ENCODE measurements around the gene ZFAND2B. TPM values are rescaled to one million over a fixed set of nuclear protein-coding genes. Genes with fewer than 3 reads are reported as not detected.

ZFAND2B gene
- total and polyA plus RNA-seq, 2 experiments from 2014 or later, result 16.3 to 30.0 TPM

- Histone ChIP-seq H3K27me3 (ENCODE audit: insufficient read depth) (no peaks in the 10 kb centered on the region), H4K20me1 (replicated peaks; ENCODE audit: insufficient read depth) (no peaks in the 10 kb centered on the region), H3K4me1 (ENCODE audit: insufficient read depth) (peaks cover 6% of the 10 kb centered on the region), H3K79me2 (replicated peaks; ENCODE audit: insufficient read depth) (no peaks in the 10 kb centered on the region), H3K36me3 (ENCODE audit: insufficient read depth) (no peaks in the 10 kb centered on the region), H3K4me3 (no peak overlapping the region), H3K4me2 (no peak overlapping the region), H3K9me2 (ENCODE audit: insufficient read depth) (no peaks in the 10 kb centered on the region), H3F3A (replicated peaks; ENCODE audit: low read depth) (peaks cover 8% of the 10 kb centered on the region), H3K27ac (ENCODE audit: low read depth) (peak overlapping the region; percentile 65; the same call in 1 of the 2 replicates), H2AFZ (no peak overlapping the region)
- peaks cover 19% of the 10 kb centered on the region for H3K27me3 Mint-ChIP-seq (ENCODE audit: insufficient read depth, low read depth, poor library complexity)
- H3K4me3 Mint-ChIP-seq, result no peak overlapping the region
- H3K36me3 Mint-ChIP-seq (ENCODE audit: low read depth), result peaks cover 17% of the 10 kb centered on the region
- peak; percentile 71 for ATAC-seq
- H3K27ac Mint-ChIP-seq, result peak overlapping the region; percentile 24; the same call in 1 of the 2 replicates
- H3K9me3 Mint-ChIP-seq, result no peaks in the 10 kb centered on the region
- DNase-seq (ENCODE audit: low spot score), result peak; percentile 88
- TF ChIP-seq ZNF114 (CRISPR knock-in tag; IDR thresholded peaks at IDR 0.05) (no peak), CTCF (conservative IDR thresholded peaks at IDR 0.05; ENCODE audit: low read depth in 2 of 2) (peak; percentile 62 to 80), JUNB (IDR thresholded peaks at IDR 0.05; ENCODE audit: unreplicated experiment) (no peak)
- peaks cover 14% of the 10 kb centered on the region for H3K4me1 Mint-ChIP-seq
These were observed 35.3 kb upstream of the ZFAND2B start for GRCh38 chr2:219171231-219171651.

DNA sequence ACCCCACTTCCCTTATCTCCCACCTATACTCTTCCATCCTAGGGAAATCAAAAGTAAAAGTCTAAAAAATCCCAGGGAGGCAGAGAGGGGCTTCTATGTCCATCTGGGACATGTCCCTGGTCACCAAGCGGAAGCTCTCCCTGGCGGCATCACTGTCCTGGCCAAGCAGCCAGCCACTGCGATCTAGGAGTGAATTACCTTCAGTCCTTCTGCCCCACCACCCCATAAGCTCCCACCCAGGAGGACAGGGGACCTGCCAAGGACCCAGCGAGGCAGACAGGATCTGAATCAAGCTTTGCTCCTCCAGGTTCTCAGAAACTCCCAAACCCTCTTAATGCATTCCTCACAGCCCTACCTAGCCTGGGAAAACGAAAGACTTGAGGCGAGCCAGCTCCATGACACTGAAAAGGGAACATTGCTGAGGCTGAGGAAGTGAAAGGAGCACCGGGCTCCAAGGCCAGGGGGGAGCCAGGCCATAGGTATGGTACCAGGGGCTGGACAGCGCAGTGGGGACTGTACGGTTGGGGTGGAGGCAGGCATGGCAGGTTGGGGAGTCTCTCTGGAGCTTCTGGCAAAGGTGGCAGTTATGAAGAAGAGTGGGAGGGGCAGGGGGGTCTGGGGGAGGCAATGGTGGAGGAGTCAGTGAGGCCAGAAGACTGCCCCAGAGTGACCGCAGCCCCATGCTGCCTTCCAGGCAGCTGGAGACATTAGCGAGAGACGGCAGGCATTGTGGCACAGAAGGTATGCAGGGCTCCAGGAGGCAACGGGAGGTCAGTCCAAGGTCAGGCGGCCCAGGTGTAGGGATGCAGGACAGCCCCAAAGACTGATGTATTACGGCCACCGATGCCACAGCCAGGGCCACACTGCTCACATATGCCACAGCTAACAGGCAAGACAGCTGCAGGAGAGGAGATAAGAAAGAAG is 34.1 kb upstream of the ZFAND2B start:
- no peak for DNase-seq (ENCODE audit: low spot score)
- TF ChIP-seq ZNF114 (CRISPR knock-in tag; IDR thresholded peaks at IDR 0.05), result no peak
- TF ChIP-seq, protein P1, sequence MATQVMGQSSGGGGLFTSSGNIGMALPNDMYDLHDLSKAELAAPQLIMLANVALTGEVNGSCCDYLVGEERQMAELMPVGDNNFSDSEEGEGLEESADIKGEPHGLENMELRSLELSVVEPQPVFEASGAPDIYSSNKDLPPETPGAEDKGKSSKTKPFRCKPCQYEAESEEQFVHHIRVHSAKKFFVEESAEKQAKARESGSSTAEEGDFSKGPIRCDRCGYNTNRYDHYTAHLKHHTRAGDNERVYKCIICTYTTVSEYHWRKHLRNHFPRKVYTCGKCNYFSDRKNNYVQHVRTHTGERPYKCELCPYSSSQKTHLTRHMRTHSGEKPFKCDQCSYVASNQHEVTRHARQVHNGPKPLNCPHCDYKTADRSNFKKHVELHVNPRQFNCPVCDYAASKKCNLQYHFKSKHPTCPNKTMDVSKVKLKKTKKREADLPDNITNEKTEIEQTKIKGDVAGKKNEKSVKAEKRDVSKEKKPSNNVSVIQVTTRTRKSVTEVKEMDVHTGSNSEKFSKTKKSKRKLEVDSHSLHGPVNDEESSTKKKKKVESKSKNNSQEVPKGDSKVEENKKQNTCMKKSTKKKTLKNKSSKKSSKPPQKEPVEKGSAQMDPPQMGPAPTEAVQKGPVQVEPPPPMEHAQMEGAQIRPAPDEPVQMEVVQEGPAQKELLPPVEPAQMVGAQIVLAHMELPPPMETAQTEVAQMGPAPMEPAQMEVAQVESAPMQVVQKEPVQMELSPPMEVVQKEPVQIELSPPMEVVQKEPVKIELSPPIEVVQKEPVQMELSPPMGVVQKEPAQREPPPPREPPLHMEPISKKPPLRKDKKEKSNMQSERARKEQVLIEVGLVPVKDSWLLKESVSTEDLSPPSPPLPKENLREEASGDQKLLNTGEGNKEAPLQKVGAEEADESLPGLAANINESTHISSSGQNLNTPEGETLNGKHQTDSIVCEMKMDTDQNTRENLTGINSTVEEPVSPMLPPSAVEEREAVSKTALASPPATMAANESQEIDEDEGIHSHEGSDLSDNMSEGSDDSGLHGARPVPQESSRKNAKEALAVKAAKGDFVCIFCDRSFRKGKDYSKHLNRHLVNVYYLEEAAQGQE (IDR thresholded peaks at IDR 0.05; ENCODE audit: unreplicated experiment), result no peak
- no peak for TF ChIP-seq NANOG (IDR thresholded peaks at IDR 0.05; ENCODE audit: borderline replicate concordance)
- TF ChIP-seq EZH2phosphoT487 (IDR thresholded peaks at IDR 0.05; ENCODE audit: unreplicated experiment), result no peak
- TF ChIP-seq, protein P2, sequence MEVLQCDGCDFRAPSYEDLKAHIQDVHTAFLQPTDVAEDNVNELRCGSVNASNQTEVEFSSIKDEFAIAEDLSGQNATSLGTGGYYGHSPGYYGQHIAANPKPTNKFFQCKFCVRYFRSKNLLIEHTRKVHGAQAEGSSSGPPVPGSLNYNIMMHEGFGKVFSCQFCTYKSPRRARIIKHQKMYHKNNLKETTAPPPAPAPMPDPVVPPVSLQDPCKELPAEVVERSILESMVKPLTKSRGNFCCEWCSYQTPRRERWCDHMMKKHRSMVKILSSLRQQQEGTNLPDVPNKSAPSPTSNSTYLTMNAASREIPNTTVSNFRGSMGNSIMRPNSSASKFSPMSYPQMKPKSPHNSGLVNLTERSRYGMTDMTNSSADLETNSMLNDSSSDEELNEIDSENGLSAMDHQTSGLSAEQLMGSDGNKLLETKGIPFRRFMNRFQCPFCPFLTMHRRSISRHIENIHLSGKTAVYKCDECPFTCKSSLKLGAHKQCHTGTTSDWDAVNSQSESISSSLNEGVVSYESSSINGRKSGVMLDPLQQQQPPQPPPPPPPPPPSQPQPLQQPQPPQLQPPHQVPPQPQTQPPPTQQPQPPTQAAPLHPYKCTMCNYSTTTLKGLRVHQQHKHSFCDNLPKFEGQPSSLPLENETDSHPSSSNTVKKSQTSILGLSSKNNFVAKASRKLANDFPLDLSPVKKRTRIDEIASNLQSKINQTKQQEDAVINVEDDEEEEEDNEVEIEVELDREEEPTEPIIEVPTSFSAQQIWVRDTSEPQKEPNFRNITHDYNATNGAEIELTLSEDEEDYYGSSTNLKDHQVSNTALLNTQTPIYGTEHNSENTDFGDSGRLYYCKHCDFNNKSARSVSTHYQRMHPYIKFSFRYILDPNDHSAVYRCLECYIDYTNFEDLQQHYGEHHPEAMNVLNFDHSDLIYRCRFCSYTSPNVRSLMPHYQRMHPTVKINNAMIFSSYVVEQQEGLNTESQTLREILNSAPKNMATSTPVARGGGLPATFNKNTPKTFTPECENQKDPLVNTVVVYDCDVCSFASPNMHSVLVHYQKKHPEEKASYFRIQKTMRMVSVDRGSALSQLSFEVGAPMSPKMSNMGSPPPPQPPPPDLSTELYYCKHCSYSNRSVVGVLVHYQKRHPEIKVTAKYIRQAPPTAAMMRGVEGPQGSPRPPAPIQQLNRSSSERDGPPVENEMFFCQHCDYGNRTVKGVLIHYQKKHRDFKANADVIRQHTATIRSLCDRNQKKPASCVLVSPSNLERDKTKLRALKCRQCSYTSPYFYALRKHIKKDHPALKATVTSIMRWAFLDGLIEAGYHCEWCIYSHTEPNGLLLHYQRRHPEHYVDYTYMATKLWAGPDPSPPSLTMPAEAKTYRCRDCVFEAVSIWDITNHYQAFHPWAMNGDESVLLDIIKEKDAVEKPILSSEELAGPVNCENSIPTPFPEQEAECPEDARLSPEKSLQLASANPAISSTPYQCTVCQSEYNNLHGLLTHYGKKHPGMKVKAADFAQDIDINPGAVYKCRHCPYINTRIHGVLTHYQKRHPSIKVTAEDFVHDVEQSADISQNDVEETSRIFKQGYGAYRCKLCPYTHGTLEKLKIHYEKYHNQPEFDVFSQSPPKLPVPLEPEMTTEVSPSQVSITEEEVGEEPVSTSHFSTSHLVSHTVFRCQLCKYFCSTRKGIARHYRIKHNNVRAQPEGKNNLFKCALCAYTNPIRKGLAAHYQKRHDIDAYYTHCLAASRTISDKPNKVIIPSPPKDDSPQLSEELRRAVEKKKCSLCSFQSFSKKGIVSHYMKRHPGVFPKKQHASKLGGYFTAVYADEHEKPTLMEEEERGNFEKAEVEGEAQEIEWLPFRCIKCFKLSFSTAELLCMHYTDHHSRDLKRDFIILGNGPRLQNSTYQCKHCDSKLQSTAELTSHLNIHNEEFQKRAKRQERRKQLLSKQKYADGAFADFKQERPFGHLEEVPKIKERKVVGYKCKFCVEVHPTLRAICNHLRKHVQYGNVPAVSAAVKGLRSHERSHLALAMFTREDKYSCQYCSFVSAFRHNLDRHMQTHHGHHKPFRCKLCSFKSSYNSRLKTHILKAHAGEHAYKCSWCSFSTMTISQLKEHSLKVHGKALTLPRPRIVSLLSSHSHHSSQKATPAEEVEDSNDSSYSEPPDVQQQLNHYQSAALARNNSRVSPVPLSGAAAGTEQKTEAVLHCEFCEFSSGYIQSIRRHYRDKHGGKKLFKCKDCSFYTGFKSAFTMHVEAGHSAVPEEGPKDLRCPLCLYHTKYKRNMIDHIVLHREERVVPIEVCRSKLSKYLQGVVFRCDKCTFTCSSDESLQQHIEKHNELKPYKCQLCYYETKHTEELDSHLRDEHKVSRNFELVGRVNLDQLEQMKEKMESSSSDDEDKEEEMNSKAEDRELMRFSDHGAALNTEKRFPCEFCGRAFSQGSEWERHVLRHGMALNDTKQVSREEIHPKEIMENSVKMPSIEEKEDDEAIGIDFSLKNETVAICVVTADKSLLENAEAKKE (CRISPR knock-in tag; IDR thresholded peaks at IDR 0.05), result no peak
- no peak for TF ChIP-seq POLR2AphosphoS5 (IDR thresholded peaks at IDR 0.05; ENCODE audit: low read depth)
- no peak for TF ChIP-seq JUNB (IDR thresholded peaks at IDR 0.05; ENCODE audit: unreplicated experiment)

More for the DNA sequence above, 34.1 kb upstream of the ZFAND2B start:
- Histone ChIP-seq H3K27ac (ENCODE audit: low read depth) (no peak overlapping the region), H3K9me2 (ENCODE audit: insufficient read depth) (no peaks in the 10 kb centered on the region), H4K20me1 (replicated peaks; ENCODE audit: insufficient read depth) (no peaks in the 10 kb centered on the region), H3F3A (replicated peaks; ENCODE audit: low read depth) (peaks cover 13% of the 10 kb centered on the region), H3K4me2 (no peak overlapping the region), H3K4me3 (no peak overlapping the region), H3K36me3 (ENCODE audit: insufficient read depth) (no peaks in the 10 kb centered on the region), H2AFZ (no peak overlapping the region), H3K27me3 (ENCODE audit: insufficient read depth) (no peaks in the 10 kb centered on the region), H3K79me2 (replicated peaks; ENCODE audit: insufficient read depth) (no peaks in the 10 kb centered on the region), H3K4me1 (ENCODE audit: insufficient read depth) (peaks cover 6% of the 10 kb centered on the region)
- H3K4me3 Mint-ChIP-seq, result no peak overlapping the region
- H3K36me3 Mint-ChIP-seq (ENCODE audit: low read depth), result peaks cover 17% of the 10 kb centered on the region
- H3K27ac Mint-ChIP-seq, result no peak overlapping the region
- H3K27me3 Mint-ChIP-seq (ENCODE audit: insufficient read depth, low read depth, poor library complexity), result peaks cover 19% of the 10 kb centered on the region
- no peaks in the 10 kb centered on the region; the same call in 2 of the 3 replicates for H3K9me3 Mint-ChIP-seq
- no peak for ATAC-seq
- peaks cover 14% of the 10 kb centered on the region for H3K4me1 Mint-ChIP-seq

All from GM23338 (cell line).